Measurements from ENCODE around the gene VSX1. TPM values are rescaled to one million over a fixed set of nuclear protein-coding genes. Genes with fewer than 3 reads are reported as not detected.

Gene VSX1
- total and polyA plus RNA-seq, 9 of the 15 experiments (the other 6 are each of a cell fraction or from before 2014, with no cell fraction given), result not detected

- no peak for TF ChIP-seq MEIS2 (IDR thresholded peaks at IDR 0.05; ENCODE audit: partially characterized antibody)
These were observed 1.3 kb upstream of the VSX1 start (continued) for GRCh38 chr20:25083141-25083772.

DNA sequence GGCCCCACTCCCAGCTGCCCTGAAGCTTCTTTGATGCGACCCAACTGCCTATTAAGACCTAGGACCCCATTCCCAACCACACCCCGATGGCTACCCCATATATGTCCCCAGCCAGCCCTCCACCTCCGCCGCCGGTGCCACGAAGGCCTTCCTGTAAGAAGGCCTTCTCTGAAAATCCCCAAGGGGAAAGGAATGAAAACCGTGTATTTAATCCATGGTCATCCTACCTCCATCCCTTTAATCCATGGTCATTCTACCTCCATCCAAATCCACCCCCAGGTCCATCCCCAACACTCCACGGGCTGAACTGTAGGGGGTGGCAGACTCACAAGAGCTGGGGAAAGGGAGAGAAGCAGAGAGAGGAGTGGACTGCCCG is 545 bp upstream of the VSX1 start:
- ChIA-PET POLR2A (no interaction called here), CTCF (ENCODE audit: low intra/inter-chr PET ratio) (no interaction called here)
- no peak for FAIRE-seq
- no peaks in the 10 kb centered on the region for H3K9me1 ChIP-seq (ENCODE audit: control insufficient read depth, insufficient read depth, low read length)
- no peak for ATAC-seq
- no peak overlapping the region for H3K9ac ChIP-seq (ENCODE audit: insufficient read depth in 1 of 2, low read depth in 2 of 2, low read length in 2 of 2)
- H3K4me3 ChIP-seq, result no peak overlapping the region
- H3K4me1 ChIP-seq (replicated peaks in 1 of 2; ENCODE audit: control insufficient read depth in 2 of 2, insufficient read depth in 2 of 2, low read length in 2 of 2), result no peaks in the 10 kb centered on the region; a peak in 1 of 5 replicates
- H3K9me3 ChIP-seq (replicated peaks; ENCODE audit: control insufficient read depth, insufficient read depth, low read depth, low read length), result no peaks in the 10 kb centered on the region
- H3K27me3 ChIP-seq (ENCODE audit: control insufficient read depth in 2 of 2, insufficient read depth in 2 of 2, low read length in 2 of 2), result peaks cover 2 to 38% of the 10 kb centered on the region in 2 experiments; a peak in 3 of 5 replicates
- in situ Hi-C loops (cut with MboI), result no loop called here
- H3K79me2 ChIP-seq (ENCODE audit: control insufficient read depth, insufficient read depth, low read length), result no peaks in the 10 kb centered on the region
- DNase-seq (ENCODE audit: extremely low read depth in 1 of 4, low spot score in 3 of 4), result no peak
- intact Hi-C loops (cut with micrococcal nuclease), result no loop called here
- no peaks in the 10 kb centered on the region; the same call in 1 of the 2 replicates for H4K20me1 ChIP-seq (replicated peaks; ENCODE audit: control insufficient read depth, insufficient read depth, low read length)
- WGBS (ENCODE audit: insufficient coverage, low coverage, missing lambda C conversion rate), result 0% methylated on average over 4 of the region's 9 CpGs
- H3K4me2 ChIP-seq (ENCODE audit: insufficient read depth, low read length), result no peak overlapping the region
- H3K27ac ChIP-seq (ENCODE audit: extremely low read depth, low read depth, low read length), result no peak overlapping the region
- no peaks in the 10 kb centered on the region for H3K36me3 ChIP-seq (ENCODE audit: control insufficient read depth, insufficient read depth, low read length)
- TF ChIP-seq RREB1 (CRISPR knock-in tag; IDR thresholded peaks at IDR 0.05), result no peak
- BruUV-seq (replicated peaks), result no TSS peak
- no peak overlapping the region for H2AFZ ChIP-seq (ENCODE audit: low read depth, low read length)

Data from K562 (cell line).